Measurements from ENCODE around the gene GPATCH2L. TPM values are rescaled to one million over a fixed set of nuclear protein-coding genes. Genes with fewer than 3 reads are reported as not detected.

GPATCH2L gene
- 100 to 1,000 TPM in 1 of 4 donors, 10 to 100 TPM in 3; 42.3 to 180 (median 60.9) TPM for total RNA-seq

GRCh38 chr14:76151398-76152332 lies at the start of gene GPATCH2L:
TSS of gene GPATCH2L (plus strand) at chr14:76151922. CDS start at chr14:76154364, 2,442 bp downstream.
- intact Hi-C loops (cut with DNase I; ENCODE audit: low total_unique reads): no loop called here
- in situ Hi-C loops (cut with MboI; ENCODE audit: low pct_ligation_motif_present in 1 of 4, low pct_unique_long_range_greater_than_20kb in 1 of 4, low sequenced_read_pairs in 3 of 4): no loop called here
- peak within 1 kb of the TSS; percentile 84 to 93 (median 90) for H3K27ac ChIP-seq
- H3K9me3 ChIP-seq: no peaks in the 10 kb centered on the region
- peaks cover 26 to 48% (median 31%) of the 10 kb centered on the region in 4 donors for H3K4me1 ChIP-seq
- H3K36me3 ChIP-seq: peaks cover 0 to 9% (median 0%) of the 10 kb centered on the region in 4 donors
- peak within 1 kb of the TSS; percentile 69 to 99 (median 98) for H3K4me3 ChIP-seq
- DNase-seq: peak; percentile 96
- 3 to 35% methylated on average over 2 to 39 of the region's 43 CpGs for WGBS, 2 donors (ENCODE audit: low coverage in 1 of 2)
- TF ChIP-seq POLR2AphosphoS5 (IDR thresholded peaks at IDR 0.05) (peak; percentile 92 to 96 (median 95)), POLR2A (IDR thresholded peaks at IDR 0.05) (peak; percentile 89), CTCF (IDR thresholded peaks at IDR 0.05) (peak in 1 of 5 experiments; percentile 23), EP300 (IDR thresholded peaks at IDR 0.05; ENCODE audit: low read depth) (no peak)
- peaks cover 11% of the 10 kb centered on the region for H3K27me3 ChIP-seq

- H3K27me3 ChIP-seq: no peaks in the 10 kb centered on the region
- H3K4me1 ChIP-seq: no peaks in the 10 kb centered on the region
- H3K4me3 ChIP-seq: no peak overlapping the region
- TF ChIP-seq POLR2A (IDR thresholded peaks at IDR 0.05): no peak
- TF ChIP-seq CTCF (IDR thresholded peaks at IDR 0.05): no peak
- TF ChIP-seq EP300 (IDR thresholded peaks at IDR 0.05; ENCODE audit: low read depth): no peak
- no peak for TF ChIP-seq POLR2AphosphoS5 (IDR thresholded peaks at IDR 0.05)
- intact Hi-C loops (cut with DNase I; ENCODE audit: low total_unique reads) (no loop called here), in situ Hi-C loops (cut with MboI; ENCODE audit: low pct_ligation_motif_present in 1 of 4, low pct_unique_long_range_greater_than_20kb in 1 of 4, low sequenced_read_pairs in 3 of 4) (no loop called here)
- H3K27ac ChIP-seq: no peak overlapping the region
- WGBS, 2 donors (ENCODE audit: low coverage in 1 of 2): 90% methylated on average over 8 of the region's 8 CpGs; no CpG with 5 or more reads in 1 of the 2 donors
- H3K9me3 ChIP-seq: no peaks in the 10 kb centered on the region
- H3K36me3 ChIP-seq: no peaks in the 10 kb centered on the region
- no peak for DNase-seq
These were observed 46.8 kb upstream of the GPATCH2L start for GRCh38 chr14:76104802-76105355.

- Histone ChIP-seq H3K4me1 (no peaks in the 10 kb centered on the region), H3K36me3 (no peaks in the 10 kb centered on the region), H3K9me3 (no peaks in the 10 kb centered on the region), H3K27me3 (no peaks in the 10 kb centered on the region), H3K27ac (no peak overlapping the region), H3K4me3 (no peak overlapping the region)
- in situ Hi-C loops (cut with MboI; ENCODE audit: low pct_ligation_motif_present in 1 of 4, low pct_unique_long_range_greater_than_20kb in 1 of 4, low sequenced_read_pairs in 3 of 4) (no loop called here), intact Hi-C loops (cut with DNase I; ENCODE audit: low total_unique reads) (no loop called here)
- no peak for TF ChIP-seq EP300 (IDR thresholded peaks at IDR 0.05; ENCODE audit: low read depth)
- TF ChIP-seq POLR2A (IDR thresholded peaks at IDR 0.05): no peak
- no peak for TF ChIP-seq POLR2AphosphoS5 (IDR thresholded peaks at IDR 0.05)
- TF ChIP-seq CTCF (IDR thresholded peaks at IDR 0.05): no peak
- WGBS, 2 donors (ENCODE audit: low coverage in 1 of 2): 78 to 100% methylated on average over 1 to 2 of the region's 2 CpGs
- DNase-seq: no peak
These were observed 45.5 kb upstream of the GPATCH2L start for GRCh38 chr14:76106188-76106587.
